ENCODE results near the gene MTERF4. TPM values are rescaled to one million over a fixed set of nuclear protein-coding genes. Genes with fewer than 3 reads are reported as not detected.
"Not testable (repeated sequence)": the region's sequence is repeated elsewhere in the genome, so short reads cannot be mapped to it uniquely, and the experiment has no call there.

MTERF4 gene
- total RNA-seq, 1 donor from 2014 or later = 28.2 TPM

GRCh38 chr2:241112046-241112445, 10.0 kb upstream of the MTERF4 start:
- DNase-seq (ENCODE audit: extremely low read depth, low read depth, low spot score) = no peak

- DNase-seq (ENCODE audit: extremely low read depth, low read depth, low spot score) = no peak
Measured at GRCh38 chr2:241111440-241111805, 9.3 kb upstream of the MTERF4 start.

- no peak for DNase-seq (ENCODE audit: extremely low read depth, low read depth, low spot score)
Measured at GRCh38 chr2:241110607-241111439, 8.7 kb upstream of the MTERF4 start.

GRCh38 chr2:241110089-241110606, 8.1 kb upstream of the MTERF4 start:
- no peak for DNase-seq (ENCODE audit: extremely low read depth, low read depth, low spot score)

- no peak for DNase-seq (ENCODE audit: extremely low read depth, low read depth, low spot score)
Measured at GRCh38 chr2:241109210-241110088, 7.4 kb upstream of the MTERF4 start.

GRCh38 chr2:241108271-241109209, 6.5 kb upstream of the MTERF4 start:
- DNase-seq (ENCODE audit: extremely low read depth, low read depth, low spot score) = no peak

GRCh38 chr2:241107031-241107783, 5.1 kb upstream of the MTERF4 start:
- DNase-seq (ENCODE audit: extremely low read depth, low read depth, low spot score) = no peak

- no peak for DNase-seq (ENCODE audit: extremely low read depth, low read depth, low spot score)
Measured at GRCh38 chr2:241105641-241106040, 3.6 kb upstream of the MTERF4 start.

- DNase-seq (ENCODE audit: extremely low read depth, low read depth, low spot score) = not testable (repeated sequence)
Measured at GRCh38 chr2:241104611-241105010, 2.5 kb upstream of the MTERF4 start.

- no peak for DNase-seq (ENCODE audit: extremely low read depth, low read depth, low spot score)
Measured at GRCh38 chr2:241103176-241103595, 1.1 kb upstream of the MTERF4 start.

GRCh38 chr2:241099246-241099645, 2.8 kb downstream of the MTERF4 start:
- DNase-seq (ENCODE audit: extremely low read depth, low read depth, low spot score) = no peak

GRCh38 chr2:241096979-241097378, 5.1 kb downstream of the MTERF4 start:
- no peak for DNase-seq (ENCODE audit: extremely low read depth, low read depth, low spot score)

GRCh38 chr2:241095594-241096290, 6.3 kb downstream of the MTERF4 start:
- DNase-seq (ENCODE audit: extremely low read depth, low read depth, low spot score) = no peak

GRCh38 chr2:241094924-241095420, 7.1 kb downstream of the MTERF4 start:
- DNase-seq (ENCODE audit: extremely low read depth, low read depth, low spot score) = no peak

GRCh38 chr2:241094172-241094571, 7.9 kb downstream of the MTERF4 start:
- DNase-seq (ENCODE audit: extremely low read depth, low read depth, low spot score) = no peak

GRCh38 chr2:241093133-241093781, 8.8 kb downstream of the MTERF4 start:
- not testable (repeated sequence) for DNase-seq (ENCODE audit: extremely low read depth, low read depth, low spot score)

GRCh38 chr2:241092677-241093076, 9.4 kb downstream of the MTERF4 start:
- DNase-seq (ENCODE audit: extremely low read depth, low read depth, low spot score) = no peak

GRCh38 chr2:241091734-241092445, 10.2 kb downstream of the MTERF4 start:
- DNase-seq (ENCODE audit: extremely low read depth, low read depth, low spot score) = no peak

All from glomerular endothelial cell (primary cell).